GM21723 (cell line): ENCODE measurements around the gene BCL2L14.

Experiments used
- ATAC-seq: cut with Tn5 transposase; IDR thresholded peaks from one replicate; pipeline ENCODE4 v1.9.1; 2021; ENCODE audit warnings: mild to moderate bottlenecking, moderate library complexity; ENCODE audit not compliant: unreplicated experiment

Gene BCL2L14, protein sequence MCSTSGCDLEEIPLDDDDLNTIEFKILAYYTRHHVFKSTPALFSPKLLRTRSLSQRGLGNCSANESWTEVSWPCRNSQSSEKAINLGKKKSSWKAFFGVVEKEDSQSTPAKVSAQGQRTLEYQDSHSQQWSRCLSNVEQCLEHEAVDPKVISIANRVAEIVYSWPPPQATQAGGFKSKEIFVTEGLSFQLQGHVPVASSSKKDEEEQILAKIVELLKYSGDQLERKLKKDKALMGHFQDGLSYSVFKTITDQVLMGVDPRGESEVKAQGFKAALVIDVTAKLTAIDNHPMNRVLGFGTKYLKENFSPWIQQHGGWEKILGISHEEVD

DNA sequence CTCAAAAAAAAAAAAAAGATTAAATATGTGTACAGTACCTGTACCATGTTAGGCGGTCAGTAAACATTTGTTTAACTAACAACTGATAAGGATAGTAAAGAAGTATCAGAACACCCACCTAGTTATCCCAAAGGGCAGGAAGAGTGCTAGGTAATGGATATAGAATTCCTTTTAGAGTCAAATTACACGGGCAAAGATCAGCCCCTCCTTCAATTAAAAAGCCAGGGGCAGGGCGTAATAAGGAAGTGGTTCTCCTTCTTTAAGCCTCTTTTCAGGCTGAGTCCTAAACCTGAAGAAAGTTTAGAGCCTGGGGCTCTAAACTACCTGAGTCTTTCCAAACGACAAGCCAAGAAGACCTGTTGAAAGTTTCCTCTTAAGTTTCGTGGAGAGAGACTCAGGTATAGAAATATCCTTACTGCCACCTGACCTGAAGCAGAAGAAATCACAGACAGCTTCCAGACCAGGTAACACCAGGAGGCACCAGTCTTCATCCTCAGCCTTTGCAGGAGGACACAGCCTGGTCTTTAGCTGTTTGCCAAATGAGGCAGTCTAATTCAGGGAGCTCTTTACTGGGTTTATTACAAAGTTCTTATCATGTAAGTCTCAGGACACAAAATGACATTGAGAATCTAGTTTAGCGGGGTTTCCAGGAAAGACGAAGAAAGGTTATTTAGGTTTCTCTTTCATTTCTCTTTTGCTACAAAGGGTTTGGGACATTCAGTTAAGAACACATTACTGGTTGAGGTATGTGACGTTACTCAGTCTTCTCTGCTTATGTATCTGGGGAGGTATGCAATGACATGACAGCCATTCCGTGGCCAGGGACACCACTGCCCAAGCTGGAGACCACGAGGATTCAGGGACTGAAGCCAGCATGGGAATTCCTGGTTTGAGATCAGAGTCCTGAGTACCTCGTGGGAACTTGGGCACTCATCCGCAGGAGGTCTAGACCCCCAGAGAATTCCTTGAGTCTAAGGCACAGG, at the start of gene BCL2L14:
TSS of gene BCL2L14 (plus strand) at position 266 of the 983 bp plus-strand sequence. CDS start 8,367 bp downstream, outside the sequence.
- no peak for ATAC-seq

DNA sequence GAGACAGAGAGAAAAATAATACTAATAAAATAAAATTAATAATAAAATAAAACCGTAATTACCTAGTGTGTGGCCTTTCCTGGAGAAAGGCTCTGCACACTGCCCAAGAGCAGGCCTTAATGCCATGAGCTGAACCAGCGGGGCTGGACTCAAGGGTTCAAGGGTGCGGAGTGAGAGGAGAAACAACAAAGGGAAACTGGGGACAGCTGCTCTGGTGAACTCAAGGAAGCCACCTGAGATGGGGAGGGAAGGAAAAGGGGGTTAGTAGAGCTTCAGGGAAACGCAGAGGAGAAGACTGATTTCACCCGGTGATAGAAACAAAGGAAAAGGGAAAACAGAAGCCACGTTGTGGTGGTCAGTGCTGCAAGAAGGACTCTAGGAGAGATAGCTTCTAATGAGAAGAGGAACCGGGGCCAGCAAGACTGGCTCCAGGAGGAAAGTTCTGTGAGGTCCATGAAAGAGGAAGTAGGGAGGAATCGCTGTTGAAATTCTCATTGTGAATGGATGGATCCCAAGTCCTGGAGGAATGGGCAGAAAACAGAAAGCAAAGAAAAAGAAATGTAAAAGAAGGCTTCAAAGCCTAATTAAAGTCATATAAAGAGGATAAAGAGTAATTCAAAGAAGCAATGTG, 48.3 kb upstream of the BCL2L14 start:
- ATAC-seq = no peak

DNA sequence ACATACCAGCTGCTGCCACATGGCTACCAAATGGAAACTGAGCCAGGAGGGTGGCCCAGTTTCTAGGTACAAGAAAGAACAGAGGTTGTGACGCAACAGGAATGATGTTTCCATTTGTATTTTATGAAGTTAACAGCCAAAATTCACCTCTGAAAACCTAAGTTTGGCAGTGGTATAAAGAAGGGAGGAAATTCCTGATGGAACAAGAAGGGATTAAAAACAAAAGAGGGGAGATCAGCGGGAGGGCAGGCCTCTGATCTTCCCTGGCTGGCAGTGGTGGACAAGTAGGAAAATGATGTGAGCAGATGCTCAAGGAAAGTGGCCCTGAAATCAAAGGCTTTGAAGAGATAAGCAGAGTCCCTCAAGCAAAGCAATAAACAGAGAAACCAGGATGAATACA, 47.3 kb upstream of the BCL2L14 start:
- ATAC-seq = no peak

DNA sequence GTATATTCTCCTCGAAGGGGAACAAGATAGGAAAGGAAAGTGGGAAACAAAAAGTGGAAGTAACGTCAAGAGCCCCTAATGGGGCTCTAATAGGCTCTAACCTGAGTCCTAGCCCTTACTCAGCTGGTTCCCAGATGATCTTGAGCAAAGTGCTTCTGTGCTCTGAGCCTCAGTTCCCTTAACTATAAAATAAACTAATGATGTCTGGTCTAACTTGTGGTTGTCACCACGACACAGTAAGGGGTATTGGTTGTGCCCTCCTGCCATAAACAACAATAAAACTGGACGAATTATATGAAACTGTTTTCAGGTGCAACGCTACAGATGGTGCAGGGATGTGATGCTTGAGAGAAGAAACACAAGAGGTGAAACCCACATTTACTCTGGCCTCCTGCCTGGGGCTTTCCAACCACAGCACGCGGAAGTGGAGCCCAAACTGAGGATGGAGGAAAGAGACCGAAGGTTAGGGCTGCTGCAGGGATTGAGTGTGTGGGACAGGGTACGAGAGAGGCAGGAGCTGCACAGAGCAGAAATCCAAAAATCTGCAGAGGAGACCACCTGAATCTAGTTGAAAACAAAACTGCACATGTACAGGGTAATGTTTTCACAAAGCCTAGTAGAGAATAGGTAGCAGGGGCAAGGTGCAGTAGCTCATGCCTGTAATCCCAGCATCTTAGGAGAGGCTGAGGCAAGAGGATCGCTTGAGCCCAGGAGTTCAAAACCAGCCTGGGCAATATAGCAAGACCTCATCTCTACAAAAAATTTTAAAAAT, 45.6 kb upstream of the BCL2L14 start:
- ATAC-seq = peak; percentile 93

DNA sequence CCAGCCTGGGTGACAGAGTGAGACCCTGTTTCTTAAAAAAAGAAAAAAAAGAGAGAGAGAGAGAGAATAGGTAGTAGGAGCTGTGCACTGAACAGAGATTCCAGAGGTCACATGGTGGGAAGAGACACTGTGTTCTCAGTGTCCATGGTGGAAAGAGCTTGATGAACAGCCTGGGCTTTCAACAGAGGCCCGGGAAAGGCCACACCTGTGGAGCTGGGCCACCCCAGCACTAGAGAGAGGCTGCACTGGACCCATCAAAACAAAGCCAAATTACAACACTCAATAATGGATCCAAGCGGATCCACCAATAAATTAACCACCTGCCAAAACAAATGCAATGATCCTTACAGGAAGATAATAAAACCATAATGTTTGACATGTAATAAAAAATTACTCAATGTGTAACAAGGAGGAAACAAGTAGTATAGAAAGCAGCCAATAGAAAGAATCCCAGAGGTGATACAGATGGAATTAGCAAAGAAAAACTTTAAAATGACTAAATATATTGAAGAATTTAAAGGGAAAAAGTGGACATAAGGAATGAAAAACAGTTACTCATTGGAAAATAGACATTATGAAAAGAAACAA, 44.8 kb upstream of the BCL2L14 start:
- ATAC-seq = no peak

DNA sequence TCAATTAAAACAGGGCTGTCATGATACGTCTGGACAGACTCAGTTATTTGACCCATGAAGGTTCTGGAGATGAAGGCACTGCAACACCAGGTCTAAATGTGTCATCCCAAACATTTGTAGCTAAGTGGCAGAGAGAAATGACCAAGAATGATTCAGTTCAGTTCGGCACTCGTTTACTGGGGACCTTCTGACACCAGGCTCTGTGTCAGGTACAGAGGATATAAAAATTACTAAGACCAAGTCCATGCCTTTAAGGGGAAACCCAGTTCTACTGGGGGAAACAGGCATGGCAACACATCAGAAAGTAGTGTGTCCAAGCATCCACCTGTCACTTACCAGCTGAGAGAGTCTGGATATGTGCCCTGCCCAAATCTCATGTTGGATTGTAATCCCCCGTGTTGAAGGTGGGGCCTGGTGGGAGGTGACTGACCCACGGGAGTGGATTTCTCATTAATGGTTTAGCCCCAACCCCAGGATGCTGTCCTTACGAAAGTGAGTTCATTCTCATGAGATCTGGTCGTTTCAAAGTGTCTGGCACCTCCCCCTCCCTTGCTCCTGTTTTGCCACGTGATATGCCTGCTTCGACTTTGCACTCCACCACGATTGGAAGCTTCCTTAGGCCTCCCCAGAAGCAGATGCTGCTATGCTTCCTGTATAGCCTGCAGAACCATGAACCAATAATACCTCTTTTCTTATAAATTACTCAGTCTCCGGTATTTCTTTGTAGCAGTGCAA, 41.9 kb upstream of the BCL2L14 start:
- no peak for ATAC-seq

DNA sequence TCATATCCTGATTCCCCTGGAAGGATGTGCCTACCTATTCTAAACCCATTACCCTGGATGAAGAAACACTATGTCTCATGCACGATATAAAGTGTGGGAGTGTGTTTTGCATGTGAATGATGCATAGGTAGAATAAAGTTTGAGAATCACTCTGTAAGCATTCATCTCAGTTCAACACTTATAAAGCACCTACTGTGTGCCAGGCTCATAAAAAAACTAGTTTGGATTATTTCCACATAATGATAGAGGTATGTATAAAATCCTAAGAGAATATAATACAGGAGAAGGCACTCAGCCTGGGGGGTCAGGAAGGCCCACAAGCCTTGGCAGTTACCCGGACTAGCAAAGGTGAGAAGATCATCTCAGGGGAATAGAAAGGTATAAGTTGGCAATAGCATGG, 41.1 kb upstream of the BCL2L14 start:
- no peak for ATAC-seq

DNA sequence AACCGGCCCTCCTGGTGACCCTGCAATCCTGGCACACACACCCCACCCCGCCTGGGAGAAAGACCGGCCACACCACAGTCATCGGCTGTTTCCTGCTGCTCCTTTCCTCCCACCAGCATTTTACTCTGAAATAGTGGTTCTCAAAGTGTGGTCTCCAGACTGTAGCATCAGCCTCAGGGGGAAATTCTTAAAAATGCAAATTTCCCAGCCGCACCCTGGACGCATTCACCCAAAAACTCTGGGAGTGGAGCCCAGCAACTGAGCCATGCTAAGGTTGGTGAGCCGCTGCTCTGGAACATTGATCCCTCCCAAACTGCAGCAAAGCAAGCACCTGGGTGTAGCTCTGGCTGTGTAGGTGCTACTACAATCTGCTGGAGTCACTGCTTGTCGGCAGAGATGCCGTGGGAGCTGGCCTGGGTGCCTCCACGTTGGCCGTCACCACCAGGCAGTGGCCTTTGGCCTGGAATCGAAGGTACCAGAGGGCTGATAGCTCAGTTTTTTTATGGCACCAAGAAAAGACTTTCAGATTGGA, 38.4 kb upstream of the BCL2L14 start:
- ATAC-seq = peak; percentile 36

DNA sequence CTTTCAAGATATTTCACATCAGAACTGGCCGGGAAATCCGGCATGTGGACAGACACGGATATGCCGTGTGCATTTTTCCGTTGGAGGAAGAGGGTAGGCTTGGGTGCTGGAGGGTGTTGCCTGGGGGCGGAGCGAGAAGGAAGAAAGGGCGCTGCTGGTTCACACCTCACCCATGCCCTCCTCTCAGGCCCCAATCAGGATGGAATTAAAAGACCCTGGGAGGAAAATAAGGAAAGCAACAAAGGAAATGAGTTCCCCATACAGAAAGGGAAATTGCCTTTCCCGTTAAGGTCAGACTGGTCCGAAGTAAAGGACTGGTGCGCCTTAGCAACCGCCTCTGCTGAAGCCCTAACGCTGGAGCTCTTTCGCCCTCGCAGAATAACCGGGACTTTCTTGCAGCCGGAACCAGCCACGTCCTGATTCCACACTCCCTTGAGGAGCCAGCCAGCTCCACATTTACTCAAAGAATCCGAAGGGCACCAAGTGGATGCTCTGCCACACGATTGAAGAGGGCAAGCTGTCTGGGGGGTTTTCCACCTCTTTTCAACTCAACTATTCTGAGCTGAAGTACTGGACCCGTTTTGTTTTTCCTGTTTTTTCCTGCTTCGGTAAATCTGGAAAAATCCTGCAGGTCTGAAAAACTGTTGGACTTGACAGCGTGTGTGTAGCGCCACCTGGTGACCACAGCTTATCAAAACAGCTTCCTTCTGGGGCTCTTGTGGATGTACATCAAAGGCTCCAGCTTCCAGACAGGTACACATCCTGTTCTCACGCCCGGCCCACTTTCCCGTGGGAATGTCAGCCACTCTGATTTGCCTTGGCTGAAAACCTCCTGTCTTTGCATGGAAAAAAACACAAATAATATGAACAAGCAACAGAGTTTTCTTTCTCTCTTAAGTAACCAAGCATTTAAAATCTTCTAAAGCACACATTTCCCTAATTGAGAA, 37.6 kb upstream of the BCL2L14 start:
- ATAC-seq = peak; percentile 59

DNA sequence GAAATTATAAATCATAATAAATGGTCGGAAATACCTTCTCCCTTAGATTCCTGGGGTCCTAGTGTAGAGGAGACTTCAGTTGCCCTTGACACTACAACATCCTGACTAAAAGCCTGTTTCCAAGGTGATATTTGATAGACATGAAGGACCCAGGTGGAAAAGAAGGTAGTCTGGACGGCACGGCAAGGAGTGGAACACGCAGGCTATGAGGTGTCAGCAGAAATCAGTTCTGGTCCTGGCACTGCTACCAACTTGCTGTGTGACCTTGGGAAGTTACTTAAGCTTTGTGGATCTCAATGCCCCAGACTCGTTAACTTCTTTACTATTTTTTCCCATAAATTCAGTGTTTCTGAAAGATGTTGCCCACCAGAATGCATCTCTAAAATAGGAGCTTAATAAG, 36.9 kb upstream of the BCL2L14 start:
- ATAC-seq = no peak

DNA sequence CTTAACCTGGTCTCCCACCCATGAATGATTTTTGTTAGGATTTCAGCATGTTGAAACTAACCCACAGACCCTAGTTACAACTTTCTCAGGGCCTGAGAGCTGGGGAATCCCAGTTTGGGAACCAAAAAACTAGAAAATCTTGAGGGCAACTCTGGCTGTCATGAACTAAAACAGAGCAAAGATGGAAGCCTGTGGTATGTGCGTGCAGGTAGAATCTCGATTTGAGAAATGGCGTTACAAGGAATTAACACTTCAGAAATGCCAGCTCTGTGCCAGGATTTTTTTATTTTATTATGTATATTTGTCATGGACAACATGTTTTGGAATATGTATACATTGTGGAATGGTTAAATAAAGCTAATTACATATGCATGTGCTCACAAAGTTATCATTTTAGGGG, 36.4 kb upstream of the BCL2L14 start:
- ATAC-seq = no peak

DNA sequence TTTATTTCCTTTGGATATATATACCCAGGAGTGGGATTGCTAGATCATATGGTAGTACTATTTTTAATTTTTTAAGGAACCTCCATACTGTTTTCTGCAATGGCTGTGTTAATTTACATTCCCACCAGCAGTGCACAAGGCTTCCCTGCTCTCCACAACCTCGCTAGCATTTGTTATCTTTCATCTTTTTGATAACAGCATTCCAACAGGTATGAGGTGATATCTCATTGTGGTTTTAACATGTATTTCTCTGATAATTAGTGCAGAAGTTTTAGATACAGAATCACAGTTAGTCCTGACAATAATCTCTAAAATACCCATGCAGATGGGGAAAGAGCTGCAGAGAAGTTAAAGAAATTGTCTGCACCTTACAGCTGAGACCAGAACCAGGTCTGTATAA, 35.5 kb upstream of the BCL2L14 start:
- ATAC-seq = no peak

DNA sequence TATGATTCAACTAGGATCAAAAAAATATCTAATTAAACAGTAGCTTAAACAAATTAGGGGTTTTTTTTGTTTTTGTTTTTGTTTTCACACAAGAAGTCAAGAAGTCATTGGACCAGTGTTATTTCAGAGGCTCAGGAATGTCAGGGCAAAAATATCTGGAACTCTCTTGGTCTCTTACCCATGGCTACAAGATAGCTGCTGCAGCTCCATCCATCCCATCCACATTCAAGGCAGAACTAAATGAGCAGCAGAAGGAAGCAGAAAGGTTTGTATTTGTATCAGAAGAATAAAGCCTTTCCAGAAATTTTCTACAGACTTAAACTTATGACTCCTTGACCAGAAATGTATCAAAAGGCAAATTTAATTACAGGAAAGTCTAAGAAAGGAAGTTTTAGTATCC, 33.8 kb upstream of the BCL2L14 start:
- ATAC-seq = no peak

DNA sequence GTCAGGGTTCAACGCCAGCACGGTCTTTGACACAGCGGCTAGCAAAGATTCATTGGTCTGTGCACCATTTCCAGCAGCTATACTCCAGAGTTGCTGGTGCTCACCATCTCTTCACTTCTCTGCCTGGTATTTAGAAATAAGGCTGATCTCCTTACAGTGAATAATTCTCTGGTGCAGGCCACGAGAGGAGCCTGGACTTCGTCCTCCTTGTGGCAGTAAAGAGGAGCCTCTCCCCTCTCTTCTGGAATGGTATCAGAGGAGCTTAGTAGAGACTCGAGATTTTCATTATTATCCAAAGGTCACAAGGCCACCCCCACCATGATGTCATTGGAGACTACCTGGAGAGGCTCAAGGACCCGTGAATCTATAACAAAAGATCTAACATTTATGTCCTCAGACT, 30.8 kb upstream of the BCL2L14 start:
- ATAC-seq = no peak

DNA sequence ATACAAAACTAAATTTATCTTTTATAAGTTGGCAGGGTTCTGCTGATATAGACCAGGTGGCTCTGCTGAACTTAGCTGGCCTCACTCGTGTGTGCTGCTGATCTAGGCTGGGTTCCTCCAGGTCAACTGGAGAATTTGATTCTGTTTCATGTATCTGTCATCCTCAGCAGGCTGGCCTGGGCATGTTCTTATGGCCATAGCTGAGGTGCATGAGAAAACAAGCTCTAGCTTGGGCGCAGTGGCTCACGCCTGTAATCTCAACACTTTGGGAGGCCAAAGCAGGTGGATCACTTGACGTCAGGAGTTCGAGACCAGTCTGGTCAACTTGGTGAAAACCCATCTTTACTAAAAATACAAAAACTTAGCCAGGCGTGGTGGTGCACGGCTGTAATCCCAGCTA, 24.3 kb upstream of the BCL2L14 start:
- ATAC-seq = no peak

DNA sequence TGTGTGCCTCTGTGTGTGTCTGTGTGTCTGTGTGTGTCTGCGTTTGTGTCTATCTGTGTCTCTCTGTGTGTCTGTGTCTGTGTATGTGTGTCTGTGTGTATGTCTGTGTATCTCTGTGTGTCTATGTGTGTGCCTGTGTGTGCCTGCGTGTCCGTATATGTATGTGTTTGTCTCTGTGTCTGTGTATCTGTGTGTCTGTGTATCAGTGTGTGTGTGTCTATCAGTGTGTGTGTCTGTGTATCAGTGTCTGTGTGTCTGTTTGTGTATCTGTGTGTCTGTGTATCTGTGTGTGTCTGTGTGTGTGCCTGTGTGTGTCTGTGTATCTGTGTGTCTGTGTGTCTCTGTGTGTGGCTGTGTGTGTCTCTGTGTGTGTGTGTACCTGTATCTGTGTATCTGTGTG, 23.1 kb upstream of the BCL2L14 start:
- ATAC-seq = no peak

DNA sequence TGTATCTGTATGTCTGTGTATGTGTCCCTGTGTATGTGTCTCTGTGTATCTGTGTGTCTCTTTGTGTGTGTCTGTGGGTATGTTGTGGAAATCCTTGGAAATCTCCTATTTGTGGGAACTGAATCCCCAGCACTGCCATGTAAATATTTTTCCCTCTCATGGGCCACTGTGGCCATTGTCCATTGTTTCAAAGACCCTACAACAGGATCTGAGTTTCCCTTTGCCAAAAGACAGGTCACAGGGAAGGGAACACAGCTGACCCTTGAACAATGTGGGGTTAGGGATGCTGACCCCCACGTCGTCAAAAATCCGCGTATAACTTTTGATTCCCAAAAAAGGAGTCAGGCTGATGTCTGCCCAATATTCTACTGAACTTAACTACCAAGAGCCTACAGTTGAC, 22.5 kb upstream of the BCL2L14 start:
- ATAC-seq = no peak

DNA sequence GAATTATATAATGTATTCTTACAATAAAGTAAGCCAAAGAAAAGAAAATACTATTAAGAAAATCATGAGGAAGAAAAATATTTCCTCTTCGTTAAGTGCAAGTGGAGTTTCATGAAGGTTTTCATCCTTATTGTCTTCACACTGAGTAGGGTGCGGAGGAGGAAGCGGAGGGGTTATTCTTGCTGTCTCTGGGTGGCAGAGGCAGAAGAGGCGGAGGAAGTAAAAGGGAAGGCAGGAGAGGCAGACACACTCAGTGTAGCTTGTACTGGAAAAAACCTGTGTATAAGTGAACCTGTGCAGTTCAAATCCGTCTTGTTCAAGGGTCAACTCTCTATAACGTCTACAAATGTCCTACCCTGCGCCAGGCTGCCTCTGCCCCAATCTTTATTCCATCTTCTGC, 22.0 kb upstream of the BCL2L14 start:
- no peak for ATAC-seq
